Stimulated activated naive CD8-positive, alpha-beta T cell treated with anti-CD3 and anti-CD28 coated beads, Interleukin-15, Interleukin-2, amounts not matched to agents 100 ng/mL and 50 ng/mL, for 24 hours (primary cell): ENCODE measurements around the gene GABRG3.

Experiments
- H3K27ac Mint-ChIP-seq: one replicate; pipeline ENCODE4 v1.8.0; 2021; ENCODE audit warnings: mild to moderate bottlenecking, mixed read lengths
- H3K27me3 Mint-ChIP-seq: one replicate; pipeline ENCODE4 v1.8.0; 2021; ENCODE audit warnings: mixed read lengths
- H3K36me3 Mint-ChIP-seq: one replicate; pipeline ENCODE4 v1.8.0; 2021; ENCODE audit warnings: low read depth, mixed read lengths
- H3K4me1 Mint-ChIP-seq: one replicate; pipeline ENCODE4 v1.8.0; 2021; ENCODE audit warnings: low read depth, mixed read lengths
- H3K4me3 Mint-ChIP-seq: one replicate; pipeline ENCODE4 v1.8.0; 2021; ENCODE audit warnings: mild to moderate bottlenecking, mixed read lengths
- H3K9me3 Mint-ChIP-seq: one replicate; pipeline ENCODE4 v1.8.0; 2021; ENCODE audit warnings: mixed read lengths

GABRG3 gene

DNA sequence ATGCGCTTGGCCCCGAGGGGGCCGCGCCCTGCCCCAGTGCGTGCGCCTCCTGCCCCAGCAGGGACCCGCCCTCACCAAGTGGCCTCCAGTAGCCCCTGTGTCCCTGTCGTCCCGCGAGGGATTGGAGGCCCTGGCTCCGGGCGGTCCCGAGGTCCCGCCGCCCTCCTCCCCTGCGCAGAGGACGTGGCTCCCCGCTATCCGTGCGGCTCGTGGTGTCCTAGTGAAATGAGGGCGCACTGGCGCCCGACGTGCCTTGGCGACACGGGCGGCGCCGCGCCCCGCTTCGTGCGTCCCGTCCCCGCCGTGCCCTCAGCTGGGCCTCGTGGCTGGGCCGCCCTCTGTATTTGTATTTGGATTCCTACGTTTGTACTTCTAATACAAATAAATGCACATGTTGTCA lies 570.6 kb downstream of the GABRG3 start:
- Mint-ChIP-seq H3K4me3 (no peak overlapping the region), H3K27me3 (no peaks in the 10 kb centered on the region), H3K27ac (no peak overlapping the region), H3K9me3 (peaks cover 13% of the 10 kb centered on the region), H3K4me1 (no peaks in the 10 kb centered on the region), H3K36me3 (no peaks in the 10 kb centered on the region)

DNA sequence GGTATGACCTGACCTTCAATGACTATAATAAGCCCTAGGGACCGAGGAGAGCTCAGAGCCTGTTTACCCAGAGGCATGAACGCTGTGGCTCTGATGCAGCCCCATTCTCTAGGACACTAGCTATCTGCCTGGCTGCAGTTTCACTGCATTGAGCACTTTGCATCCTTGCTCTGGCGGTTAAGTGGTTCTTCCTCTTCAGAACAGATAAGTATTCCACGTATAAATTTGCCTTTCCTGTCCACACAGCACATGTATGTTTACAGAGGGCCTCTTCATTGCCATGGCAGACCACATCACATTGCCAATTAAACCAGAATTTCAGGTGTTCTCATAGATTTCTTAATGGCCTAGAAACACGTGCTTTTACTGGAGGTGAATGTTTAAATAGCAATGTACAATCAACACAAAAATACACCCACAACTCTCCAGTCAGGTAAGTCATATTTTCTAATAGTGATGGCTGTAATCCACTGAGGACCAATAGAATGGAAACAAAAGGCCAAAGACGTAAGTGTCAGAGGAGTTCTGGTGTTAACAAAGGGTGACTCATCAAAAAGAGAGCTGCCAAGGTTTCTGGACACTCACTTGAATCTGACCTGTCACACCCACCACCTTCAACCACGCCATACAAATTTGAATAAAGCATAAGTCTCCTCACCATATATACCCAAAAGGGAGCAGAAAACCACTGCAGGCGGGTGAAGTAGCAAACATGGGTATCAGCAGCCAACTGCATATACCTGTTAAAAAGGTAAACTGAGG lies 574.7 kb downstream of the GABRG3 start:
- H3K27ac Mint-ChIP-seq: no peak overlapping the region
- no peaks in the 10 kb centered on the region for H3K27me3 Mint-ChIP-seq
- H3K36me3 Mint-ChIP-seq: no peaks in the 10 kb centered on the region
- no peak overlapping the region for H3K4me3 Mint-ChIP-seq
- peaks cover 11% of the 10 kb centered on the region for H3K9me3 Mint-ChIP-seq
- no peaks in the 10 kb centered on the region for H3K4me1 Mint-ChIP-seq

DNA sequence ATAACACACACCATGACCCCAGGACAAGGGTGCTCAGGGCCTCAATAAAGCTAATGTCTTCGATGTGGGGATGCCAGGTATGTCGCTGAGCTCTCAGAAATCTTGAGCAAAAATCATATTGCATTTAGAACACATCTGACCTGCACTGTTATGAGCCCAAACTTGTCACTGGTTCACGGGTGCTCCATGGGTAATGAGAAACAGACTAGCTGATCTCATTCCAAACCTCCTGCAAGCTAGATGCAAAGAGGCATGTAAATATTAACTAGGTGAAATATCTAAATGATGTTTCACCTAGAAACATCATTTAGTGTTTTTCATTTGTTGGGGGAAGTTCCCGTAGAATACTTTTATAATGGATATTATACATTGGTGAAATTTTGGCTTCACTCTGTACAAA lies 578.8 kb downstream of the GABRG3 start:
- H3K4me3 Mint-ChIP-seq: no peak overlapping the region
- H3K9me3 Mint-ChIP-seq: peaks cover 7% of the 10 kb centered on the region
- no peak overlapping the region for H3K27ac Mint-ChIP-seq
- H3K27me3 Mint-ChIP-seq: no peaks in the 10 kb centered on the region
- H3K36me3 Mint-ChIP-seq: no peaks in the 10 kb centered on the region
- no peaks in the 10 kb centered on the region for H3K4me1 Mint-ChIP-seq

DNA sequence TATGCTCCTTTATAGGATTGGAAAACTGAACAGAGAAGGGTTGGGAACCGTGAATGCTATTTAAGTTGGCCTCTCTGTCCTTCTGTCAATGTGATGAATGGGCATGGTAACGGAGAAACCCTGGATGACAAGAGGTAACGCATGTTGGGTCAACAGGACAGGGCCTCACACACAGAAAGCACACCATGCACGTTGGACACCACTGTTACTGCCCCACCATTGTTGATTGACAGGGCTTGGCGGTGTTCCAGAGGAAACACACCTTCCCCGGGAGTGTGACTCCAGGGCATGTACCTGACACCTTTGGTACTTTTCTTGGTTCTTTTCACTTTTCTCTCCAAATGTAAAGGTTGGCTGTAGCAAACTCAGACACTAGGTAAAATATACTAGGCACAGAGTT lies 579.7 kb downstream of the GABRG3 start:
- Mint-ChIP-seq H3K27ac (no peak overlapping the region), H3K4me1 (no peaks in the 10 kb centered on the region), H3K9me3 (peaks cover 12% of the 10 kb centered on the region), H3K27me3 (no peaks in the 10 kb centered on the region), H3K36me3 (no peaks in the 10 kb centered on the region), H3K4me3 (no peak overlapping the region)

DNA sequence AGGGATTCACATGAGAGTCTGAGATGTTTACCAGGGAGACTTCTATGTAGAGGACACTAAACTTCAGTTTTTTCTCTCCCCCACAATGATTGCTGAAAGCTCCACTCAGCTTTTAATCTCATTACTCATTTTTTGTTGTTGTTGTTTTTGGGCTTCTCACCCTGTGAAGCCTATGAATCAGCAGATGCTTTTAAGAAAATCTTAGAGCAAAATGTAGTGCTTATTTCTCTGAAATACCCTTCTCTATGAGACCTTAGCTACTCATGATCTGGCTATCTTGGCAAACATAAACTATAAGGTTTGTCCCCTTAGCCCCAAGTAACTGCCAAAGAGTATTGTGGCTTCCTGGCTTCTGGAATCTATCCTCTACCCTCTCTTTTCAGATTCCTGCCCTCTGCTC lies 590.8 kb downstream of the GABRG3 start:
- no peaks in the 10 kb centered on the region for H3K4me1 Mint-ChIP-seq
- no peaks in the 10 kb centered on the region for H3K36me3 Mint-ChIP-seq
- H3K9me3 Mint-ChIP-seq: peaks cover 34% of the 10 kb centered on the region
- H3K27me3 Mint-ChIP-seq: no peaks in the 10 kb centered on the region
- no peak overlapping the region for H3K4me3 Mint-ChIP-seq
- no peak overlapping the region for H3K27ac Mint-ChIP-seq

DNA sequence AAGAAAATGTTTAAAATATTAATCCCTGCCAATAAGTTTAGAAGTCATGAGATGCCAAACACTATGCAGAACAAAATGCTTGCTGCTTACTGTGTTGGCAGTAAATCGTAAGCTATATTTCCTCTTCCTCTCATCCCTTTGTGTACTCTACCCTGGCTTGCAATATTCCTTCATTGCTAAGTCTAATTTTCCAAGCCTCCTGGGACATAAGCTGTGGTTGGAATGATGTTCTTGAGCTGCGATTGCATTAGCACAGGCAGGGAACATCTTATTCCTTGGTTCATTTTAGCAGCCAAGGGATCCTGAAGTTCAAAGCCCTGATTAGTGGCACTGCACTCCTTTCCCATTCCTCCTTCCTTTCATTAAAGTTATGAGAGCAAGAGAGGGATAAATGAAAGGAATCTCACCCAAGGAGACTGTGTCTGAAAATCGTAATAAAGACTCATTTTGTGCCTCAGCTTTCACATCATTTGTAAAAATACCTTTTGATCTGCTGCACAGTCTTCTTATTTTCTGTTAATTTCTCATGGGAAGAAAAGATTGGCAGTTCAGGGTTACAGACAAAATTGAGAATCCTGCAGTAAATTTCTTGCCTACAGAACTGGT lies 592.9 kb downstream of the GABRG3 start:
- no peak overlapping the region for H3K4me3 Mint-ChIP-seq

DNA sequence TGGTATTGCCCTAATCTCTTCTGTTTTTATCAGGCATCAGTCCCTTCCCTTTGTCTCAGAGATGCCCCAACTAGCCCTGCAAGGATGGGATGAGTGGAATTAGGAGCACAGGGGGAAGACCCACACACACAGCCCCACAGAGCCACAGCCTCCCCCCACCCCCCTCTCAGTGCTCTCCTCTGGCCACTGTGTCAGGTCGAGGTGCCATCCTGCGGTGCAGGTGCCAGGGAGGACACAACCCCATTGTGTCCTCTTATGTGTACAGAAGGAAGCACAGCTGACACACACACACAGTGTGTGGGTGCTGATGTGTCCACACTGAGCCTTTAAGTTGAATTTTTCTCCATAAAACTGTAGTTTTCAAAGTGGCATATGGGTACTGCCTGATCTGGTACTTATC lies 593.7 kb downstream of the GABRG3 start:
- no peaks in the 10 kb centered on the region for H3K36me3 Mint-ChIP-seq
- no peak overlapping the region for H3K27ac Mint-ChIP-seq
- H3K27me3 Mint-ChIP-seq: no peaks in the 10 kb centered on the region
- no peak overlapping the region for H3K4me3 Mint-ChIP-seq
- peaks cover 30% of the 10 kb centered on the region for H3K9me3 Mint-ChIP-seq
- H3K4me1 Mint-ChIP-seq: no peaks in the 10 kb centered on the region

More for the DNA sequence above, 592.9 kb downstream of the GABRG3 start:
- no peak overlapping the region for H3K27ac Mint-ChIP-seq
- no peaks in the 10 kb centered on the region for H3K36me3 Mint-ChIP-seq
- H3K4me1 Mint-ChIP-seq: no peaks in the 10 kb centered on the region
- no peaks in the 10 kb centered on the region for H3K27me3 Mint-ChIP-seq
- H3K9me3 Mint-ChIP-seq: peaks cover 30% of the 10 kb centered on the region

DNA sequence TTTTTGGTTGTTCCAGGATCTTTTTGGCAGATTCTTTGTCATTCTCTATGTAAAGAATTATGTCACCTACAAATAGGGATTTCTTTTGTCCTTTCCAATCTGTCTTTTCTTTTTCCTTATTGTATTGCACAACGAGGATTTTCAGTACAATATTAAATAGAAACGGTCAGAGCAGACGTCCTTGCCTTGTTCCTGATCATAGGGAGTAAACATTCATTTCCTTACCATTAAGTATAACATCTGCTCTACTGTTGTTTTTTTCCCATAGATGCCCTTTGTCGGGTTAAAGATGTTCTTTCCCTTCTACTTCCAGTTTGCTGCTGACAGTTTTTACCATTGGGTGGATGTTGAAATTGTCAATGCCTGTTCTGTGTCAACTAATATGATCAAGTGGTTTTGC lies 599.8 kb downstream of the GABRG3 start:
- Mint-ChIP-seq H3K27me3 (no peaks in the 10 kb centered on the region), H3K4me3 (no peak overlapping the region), H3K36me3 (no peaks in the 10 kb centered on the region), H3K9me3 (peaks cover 18% of the 10 kb centered on the region), H3K4me1 (no peaks in the 10 kb centered on the region), H3K27ac (no peak overlapping the region)

DNA sequence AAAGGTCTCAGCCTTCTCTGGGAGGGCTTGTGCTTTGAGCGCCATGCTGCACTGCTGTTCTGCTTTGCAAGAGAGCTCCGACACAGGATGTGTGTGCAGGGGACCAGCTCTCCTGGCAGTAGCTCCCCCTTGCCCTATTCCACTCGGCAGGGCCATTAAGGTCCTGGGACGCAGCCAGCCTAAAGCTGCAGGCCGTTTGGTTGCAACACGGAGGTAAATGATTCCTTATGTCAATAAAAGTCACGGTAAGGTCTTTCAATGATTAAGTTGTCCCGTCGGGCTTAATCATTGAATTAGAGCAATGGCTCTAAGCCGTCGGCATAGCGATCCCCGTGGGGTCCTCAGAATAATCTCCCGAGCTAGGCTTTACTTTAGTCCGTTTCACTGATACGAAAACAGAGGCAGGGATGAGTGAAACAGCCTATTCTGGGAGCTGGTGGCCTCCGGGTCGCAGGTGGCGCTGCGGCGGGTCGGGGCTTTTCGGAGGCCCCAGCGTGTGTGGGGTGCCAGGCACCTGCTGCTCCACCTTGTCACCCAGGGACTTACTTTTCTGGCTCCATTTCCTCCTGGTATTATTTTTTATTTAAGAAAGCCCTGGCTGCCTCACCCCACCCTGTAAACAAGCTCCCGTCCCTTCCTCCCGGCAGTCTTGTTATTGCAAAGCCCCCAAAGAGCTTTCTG lies 603.0 kb downstream of the GABRG3 start:
- Mint-ChIP-seq H3K27me3 (no peaks in the 10 kb centered on the region), H3K36me3 (no peaks in the 10 kb centered on the region), H3K27ac (no peak overlapping the region), H3K9me3 (peaks cover 13% of the 10 kb centered on the region), H3K4me1 (no peaks in the 10 kb centered on the region), H3K4me3 (no peak overlapping the region)

DNA sequence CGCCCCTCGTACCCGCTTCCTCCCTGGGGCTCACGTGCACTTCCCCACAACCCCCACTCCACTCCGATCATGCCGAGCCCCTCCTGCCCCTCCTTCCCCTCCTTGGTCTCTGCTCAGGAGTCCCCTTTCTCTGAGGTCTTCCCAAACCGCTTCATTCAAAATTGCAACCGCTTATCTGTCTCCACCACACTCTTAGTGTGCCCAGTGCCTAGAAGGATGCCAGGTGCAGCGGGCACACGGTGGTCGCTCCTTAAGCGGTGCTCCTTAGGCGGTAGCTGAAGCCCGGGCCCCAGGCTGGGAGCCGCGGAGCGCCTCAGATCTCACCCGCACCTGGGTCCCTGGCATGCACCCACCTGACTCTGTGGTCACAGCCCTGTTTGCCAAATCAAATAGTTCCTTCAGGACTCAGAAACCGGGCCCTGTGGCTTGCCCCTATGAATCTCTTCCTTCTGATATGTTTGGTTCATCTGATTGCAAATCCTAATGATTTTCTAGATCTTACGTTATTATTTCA lies 603.6 kb downstream of the GABRG3 start:
- Mint-ChIP-seq H3K27ac (no peak overlapping the region), H3K4me1 (no peaks in the 10 kb centered on the region), H3K9me3 (peaks cover 13% of the 10 kb centered on the region), H3K27me3 (no peaks in the 10 kb centered on the region), H3K36me3 (no peaks in the 10 kb centered on the region), H3K4me3 (no peak overlapping the region)

DNA sequence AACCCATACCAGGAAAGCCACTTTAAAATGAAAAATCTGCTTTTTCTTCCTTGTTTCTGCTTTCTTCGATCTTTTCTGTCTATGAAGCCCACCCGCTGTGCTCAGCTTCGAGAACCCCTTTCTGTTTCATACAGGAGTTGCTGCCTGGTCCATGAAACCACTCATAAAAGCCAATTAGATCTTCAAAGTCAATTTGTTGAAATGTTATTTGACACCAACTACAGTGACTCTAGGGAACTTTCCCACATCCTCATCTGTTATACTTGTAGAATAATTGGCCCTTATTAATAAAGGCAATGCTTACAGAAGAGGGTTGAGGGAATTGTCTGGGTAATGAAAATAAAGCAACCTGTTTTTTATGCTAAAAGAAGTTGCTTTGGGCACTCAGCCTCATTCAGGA lies 604.5 kb downstream of the GABRG3 start:
- Mint-ChIP-seq H3K27me3 (no peaks in the 10 kb centered on the region), H3K27ac (no peak overlapping the region), H3K4me1 (no peaks in the 10 kb centered on the region), H3K36me3 (no peaks in the 10 kb centered on the region), H3K4me3 (no peak overlapping the region), H3K9me3 (peaks cover 13% of the 10 kb centered on the region)

DNA sequence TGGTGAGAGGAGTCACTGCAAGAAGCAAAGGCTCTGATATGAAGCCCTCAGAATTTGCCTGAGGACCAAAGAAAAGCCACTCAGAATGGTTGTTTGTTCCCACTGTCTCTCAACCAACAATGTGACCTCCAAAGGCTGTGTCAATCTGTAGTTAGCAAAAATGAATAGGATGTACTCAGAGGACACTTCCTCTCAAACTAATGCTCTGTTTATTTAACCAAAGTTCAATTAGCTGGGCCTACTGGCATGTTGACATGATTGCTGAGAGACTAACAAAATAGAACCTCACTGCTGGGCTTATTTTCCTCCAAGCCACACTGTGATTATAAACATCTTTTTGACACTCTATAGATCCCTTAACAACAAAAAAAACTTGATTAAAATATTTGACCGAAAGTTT lies 605.6 kb downstream of the GABRG3 start:
- Mint-ChIP-seq H3K9me3 (peaks cover 13% of the 10 kb centered on the region), H3K4me3 (no peak overlapping the region), H3K36me3 (no peaks in the 10 kb centered on the region), H3K27me3 (no peaks in the 10 kb centered on the region), H3K27ac (no peak overlapping the region), H3K4me1 (no peaks in the 10 kb centered on the region)

DNA sequence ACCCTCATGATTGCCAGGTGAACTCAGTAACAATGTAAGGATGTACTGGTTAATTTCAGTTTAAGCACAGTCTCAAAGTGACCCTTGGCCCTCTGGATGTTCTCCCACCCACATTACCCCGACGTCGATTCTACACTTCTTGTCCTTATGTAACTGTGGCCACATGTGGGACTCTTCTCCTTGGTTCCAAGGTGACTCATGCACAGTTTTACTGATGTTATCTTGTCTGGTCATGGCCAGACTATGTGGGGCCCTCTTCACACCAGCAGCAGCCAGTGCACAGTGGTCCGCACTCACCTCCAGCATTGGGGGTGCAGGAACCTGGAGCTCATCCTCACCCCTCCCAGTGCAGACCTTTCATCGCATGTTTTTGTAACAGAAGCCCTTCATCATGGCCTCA lies 608.8 kb downstream of the GABRG3 start:
- H3K27me3 Mint-ChIP-seq: no peaks in the 10 kb centered on the region
- H3K36me3 Mint-ChIP-seq: no peaks in the 10 kb centered on the region
- no peaks in the 10 kb centered on the region for H3K4me1 Mint-ChIP-seq
- no peak overlapping the region for H3K27ac Mint-ChIP-seq
- H3K9me3 Mint-ChIP-seq: peaks cover 11% of the 10 kb centered on the region
- no peak overlapping the region for H3K4me3 Mint-ChIP-seq

DNA sequence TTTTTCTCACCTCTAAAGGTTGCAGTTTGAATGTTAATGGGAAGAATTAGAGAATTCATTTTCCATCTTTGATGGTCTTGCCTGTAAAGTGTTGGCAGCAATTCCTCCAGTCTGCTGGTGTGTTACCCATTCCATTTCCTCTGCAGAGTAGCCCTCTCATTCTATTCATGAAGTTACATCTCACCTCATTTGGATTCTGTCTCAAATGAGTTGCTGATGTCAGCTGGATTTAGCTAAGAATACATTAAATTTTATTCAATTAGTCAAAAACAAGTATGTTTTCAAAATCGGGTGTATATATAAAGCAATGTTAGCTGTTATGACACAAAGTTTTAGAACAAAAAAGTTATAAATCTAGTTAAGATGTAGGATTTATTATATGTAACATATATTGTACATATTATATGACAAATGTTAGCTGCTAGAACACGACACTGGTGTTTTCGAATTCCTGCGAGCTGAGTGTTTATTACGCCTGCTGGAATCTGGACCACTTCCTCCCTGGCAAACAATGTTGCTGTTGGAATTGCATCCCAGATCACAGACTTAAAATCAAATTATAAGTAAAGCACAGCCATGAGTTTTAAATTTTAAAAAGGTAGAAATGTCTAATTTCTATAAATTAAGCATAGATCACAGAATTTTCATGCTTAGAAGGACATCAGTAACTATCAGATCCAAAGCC lies 611.9 kb downstream of the GABRG3 start:
- H3K27me3 Mint-ChIP-seq: no peaks in the 10 kb centered on the region
- H3K27ac Mint-ChIP-seq: no peak overlapping the region
- H3K9me3 Mint-ChIP-seq: peaks cover 4% of the 10 kb centered on the region
- no peak overlapping the region for H3K4me3 Mint-ChIP-seq
- H3K4me1 Mint-ChIP-seq: no peaks in the 10 kb centered on the region
- H3K36me3 Mint-ChIP-seq: no peaks in the 10 kb centered on the region

DNA sequence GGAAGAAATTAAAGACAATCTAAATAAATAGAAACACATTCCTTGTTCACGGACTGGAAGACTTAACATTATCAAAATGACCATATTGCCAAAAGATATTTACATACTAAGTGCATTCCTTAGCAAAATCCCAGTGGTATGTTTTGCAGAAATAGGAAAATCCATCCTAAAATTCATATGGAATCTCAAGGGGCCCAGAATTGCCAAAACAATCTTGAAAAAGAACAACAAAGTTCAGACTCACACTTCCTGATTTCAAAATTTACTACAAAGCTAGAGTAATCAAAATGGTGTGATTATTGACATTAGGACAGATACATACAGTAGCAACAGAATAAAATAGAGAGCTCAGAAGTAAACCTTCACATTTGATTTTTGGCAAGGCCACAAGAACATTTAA lies 612.7 kb downstream of the GABRG3 start:
- Mint-ChIP-seq H3K4me1 (no peaks in the 10 kb centered on the region), H3K36me3 (no peaks in the 10 kb centered on the region), H3K27me3 (no peaks in the 10 kb centered on the region), H3K27ac (no peak overlapping the region), H3K4me3 (no peak overlapping the region), H3K9me3 (peaks cover 4% of the 10 kb centered on the region)
